Ramos (cell line): ENCODE data around the gene TBC1D22A.
"Not testable (repeated sequence)": the region's sequence is repeated elsewhere in the genome, so short reads cannot be mapped to it uniquely, and the experiment has no call there.

ENCODE experiments used
- in situ Hi-C: fragments of 300-500 bp; cut with MboI; formaldehyde crosslinking; loops from one replicate; pipeline ENCODE4 v1.14.3; 2022; ENCODE audit warnings: low sequenced_read_pairs; ENCODE audit not compliant: unreplicated experiment

TBC1D22A gene

DNA sequence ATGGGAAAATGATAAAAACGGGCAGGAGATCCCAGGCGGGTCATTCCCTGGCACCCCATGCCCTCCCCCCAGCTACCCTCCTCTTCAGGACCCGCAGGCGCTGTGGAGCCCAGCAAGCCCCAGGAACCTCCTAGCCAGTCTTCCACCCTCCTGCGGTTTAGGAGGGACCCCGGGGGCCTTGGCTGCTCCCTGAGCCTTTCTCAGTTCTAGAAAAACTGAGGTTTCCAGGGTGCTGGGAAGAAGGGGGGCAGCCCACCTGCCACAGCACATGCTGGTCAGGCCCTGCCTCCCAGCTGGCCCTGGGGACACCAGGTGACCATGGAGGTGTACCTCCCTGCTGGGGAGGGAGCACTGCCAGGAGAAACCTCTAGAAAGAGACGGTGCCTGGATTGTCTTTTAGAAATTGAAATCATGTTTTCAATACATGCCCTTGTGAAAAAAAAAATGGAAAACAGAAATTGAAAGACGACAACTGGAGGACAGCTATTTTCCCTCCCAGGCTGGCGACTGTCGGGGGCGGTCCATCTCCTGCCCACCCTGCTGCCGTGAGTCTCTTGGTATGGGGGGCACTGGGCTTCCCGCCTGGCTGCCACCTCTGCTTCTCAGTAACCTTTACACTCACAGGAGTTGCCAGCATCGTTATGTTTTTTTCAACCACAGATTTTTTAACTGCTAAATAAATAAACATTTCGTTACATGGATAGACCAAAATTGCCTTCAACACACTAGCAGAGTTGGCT, 398.5 kb downstream of the TBC1D22A start:
- in situ Hi-C loops = no loop called here

DNA sequence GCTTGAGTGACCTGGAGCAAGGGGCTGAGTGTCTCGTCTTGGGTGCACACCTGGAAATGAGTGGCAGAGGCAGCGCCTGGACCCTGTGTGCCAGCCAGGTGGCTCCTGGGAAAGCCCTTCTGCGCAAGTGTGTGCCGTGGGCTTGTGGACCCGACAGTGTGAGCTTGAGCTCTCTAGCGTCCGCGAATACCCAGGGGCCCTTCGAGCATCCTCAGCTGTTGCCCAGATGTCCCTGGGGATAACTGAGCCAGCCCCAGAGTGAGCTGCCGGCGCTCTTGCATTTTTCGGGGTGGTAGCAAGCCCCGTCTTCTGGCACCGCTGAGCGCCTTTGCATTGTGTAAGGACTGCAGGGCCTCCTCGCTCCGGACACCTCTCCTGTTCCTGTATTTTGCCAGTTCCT, 399.2 kb downstream of the TBC1D22A start:
- in situ Hi-C loops = no loop called here

DNA sequence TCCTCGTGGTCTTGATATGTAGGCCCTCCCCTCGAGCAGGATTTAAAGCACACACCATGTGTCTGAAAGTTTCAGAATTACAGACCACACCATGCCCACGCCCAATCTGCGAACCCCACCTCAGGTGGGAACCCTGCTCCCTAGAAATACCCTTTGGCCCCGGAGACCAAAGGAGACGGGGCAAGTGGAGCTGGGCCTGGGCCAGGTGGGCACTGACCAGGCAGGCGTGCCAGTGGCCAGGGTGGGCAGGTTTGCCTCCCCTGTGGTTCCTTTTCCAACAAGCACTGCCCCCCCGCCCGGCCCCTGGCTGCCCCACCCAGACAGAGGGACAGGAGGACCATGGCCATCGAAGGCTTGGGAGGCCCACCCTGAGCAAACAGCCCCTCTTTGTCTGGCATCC, 400.4 kb downstream of the TBC1D22A start:
- in situ Hi-C loops = no loop called here

DNA sequence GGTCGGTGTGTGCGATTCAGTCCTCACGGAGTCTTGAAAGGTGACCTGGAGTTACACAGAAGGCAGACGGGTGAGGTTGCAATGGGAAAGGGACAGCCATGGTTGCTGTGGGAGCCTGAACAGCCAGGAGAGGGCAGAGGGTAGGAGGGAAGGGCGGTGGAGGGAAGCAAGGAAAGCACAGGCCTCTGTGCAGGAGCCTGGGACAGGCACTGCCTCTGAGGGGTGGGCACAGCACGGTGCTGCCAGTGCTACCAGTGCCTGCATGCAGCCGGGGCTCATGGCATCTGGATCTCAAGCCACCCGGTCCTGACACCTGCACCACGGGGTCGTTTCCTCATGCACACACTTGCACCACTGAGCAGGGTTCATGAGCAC, 401.0 kb downstream of the TBC1D22A start:
- in situ Hi-C loops = no loop called here

DNA sequence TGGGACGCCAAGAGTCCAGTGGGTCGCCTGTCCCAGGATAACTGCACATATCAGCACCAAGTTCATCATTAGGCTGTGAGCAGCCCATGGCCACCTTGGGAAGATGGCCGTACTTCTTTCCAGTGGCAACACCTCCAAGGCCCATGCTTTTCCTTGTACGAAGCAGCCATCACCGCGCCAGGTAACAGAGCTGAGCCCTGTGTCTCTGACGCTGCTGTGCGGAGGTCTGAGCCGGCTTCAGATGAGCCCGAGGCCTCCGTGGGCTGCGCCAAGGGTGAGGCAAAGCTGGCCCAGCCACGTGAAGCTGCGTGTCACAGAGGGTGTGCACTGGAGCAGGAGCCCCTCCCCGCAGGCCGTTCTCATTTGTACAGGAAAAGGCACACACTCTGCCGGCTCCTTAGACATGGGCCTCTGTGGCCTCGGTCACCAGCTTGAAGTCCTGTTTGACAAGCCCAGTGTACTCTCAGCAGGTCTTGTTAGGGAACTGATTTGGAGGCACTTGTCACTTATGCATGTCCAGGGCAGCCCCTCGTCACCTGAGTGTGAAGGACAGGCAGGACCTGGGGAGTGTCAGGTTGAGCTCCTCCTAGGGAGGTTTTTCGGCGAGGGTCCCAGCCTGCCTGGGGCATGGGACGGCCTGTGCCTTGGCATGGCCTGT, 401.5 kb downstream of the TBC1D22A start:
- in situ Hi-C loops = no loop called here

DNA sequence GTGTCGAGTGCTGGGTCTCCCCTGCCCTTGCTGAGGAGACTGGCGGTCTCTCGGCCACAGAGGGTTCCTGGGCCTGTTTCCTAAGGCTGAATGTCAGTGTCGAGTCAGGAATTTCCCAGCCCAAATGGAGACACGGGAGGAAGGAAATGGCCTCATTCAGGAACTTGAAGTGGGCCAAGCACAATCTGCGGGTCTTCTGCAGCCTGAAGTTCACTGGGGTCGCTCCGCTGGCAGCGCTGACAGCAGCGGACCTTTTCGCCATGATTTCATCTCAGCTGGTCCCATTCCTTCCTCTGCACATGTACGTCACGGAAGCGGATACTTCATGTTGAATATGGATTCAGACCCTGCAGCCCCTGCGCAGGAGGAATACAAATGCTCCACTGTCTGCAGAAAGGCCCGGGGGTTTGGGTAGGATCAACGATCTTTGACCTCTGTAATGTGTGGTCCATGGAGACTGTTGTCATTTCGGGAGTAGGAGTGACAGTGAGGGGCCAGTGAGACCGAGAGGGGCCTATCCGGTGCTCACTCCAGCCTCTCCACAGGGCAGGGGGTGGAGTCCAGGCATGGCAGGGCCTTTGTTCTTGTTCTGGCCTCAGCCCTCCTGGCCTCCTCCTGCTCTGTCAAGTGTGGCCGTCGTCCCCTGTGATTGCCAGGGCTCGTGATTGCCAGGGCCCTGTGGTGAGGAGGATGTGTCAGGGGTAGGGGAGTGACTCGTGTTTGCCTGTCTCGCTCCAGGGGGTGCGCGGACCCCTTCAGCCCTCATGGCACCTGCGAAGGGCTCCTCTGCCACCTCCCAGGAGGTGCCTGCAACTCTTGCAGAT, 402.3 kb downstream of the TBC1D22A start:
- in situ Hi-C loops = no loop called here

DNA sequence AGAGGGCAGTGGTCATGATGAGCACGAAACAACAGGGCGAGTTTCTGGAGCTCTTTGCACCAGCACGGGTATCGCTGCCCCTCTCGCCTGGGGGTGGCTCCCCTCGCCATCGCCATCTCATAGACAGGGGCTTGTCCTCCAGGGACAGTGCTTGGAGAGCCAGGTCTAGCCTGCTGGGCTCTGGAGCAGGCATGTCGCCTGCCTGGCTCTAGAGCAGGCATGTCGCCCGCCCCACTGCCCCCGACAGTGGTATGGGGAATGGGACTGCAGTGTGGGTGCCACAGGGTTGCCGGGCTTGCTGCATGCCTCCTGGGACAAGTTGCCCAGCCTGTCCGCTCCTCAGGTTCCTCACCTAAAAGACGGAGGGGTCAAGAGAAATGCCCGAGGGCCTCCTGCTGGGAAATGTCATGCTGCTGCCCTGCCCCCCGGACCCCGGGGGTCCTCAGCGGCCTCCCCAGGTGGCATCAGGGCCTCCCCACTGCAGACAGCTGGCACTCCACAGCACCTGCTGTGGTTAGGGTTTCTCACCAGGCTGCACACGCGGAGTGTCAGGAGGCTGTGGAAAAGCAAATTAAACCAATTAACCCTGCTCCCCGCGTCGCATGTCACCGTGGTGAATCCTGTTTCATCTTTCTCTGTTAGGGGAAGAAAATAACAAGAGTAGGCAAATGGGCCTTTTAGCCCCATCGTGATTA, 403.0 kb downstream of the TBC1D22A start:
- in situ Hi-C loops = no loop called here

DNA sequence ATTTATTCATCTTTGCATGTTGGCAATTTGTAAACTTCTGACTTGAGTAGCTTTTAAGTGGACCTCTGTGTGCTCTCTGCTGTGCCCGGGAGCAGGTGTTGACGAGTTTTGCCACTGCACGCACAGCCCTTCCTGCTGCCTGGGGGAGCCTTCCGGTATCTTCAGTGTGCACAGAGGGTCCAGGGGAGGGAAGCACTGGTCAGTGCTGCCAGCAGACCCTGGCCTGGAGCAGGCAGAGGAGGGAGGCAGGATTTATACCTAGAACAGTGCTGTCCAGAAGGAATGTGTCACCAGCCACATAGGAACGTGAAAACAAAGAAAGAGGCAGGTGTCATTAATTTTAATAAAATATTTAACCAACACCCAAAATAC, 403.6 kb downstream of the TBC1D22A start:
- in situ Hi-C loops = no loop called here

DNA sequence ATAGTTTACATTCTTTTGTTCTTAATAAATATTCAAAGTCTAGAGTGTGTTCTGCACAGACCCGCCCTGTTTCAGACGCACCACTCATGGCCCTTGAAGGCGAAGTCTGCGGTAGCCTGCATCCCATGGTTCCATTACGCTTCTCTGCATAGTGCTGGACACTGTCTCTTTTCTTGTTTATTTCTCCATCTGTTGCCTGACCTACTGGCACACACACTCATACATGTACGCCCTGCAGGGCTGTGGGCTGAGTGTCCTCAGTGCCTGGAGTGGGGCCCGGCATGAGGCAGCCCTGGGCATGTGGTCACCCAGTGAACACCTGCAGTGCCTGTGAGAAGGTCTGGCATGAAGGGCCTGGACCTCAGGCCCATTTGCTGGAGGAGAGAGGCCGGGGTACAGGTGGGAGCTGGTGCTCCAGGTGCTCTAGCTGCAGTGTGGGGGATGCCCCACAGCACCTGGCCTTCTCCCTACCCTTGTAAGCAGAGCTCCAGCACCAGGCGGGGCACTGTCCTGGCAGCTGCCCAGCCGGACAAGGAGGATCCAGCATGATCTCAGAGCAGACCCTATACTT, 404.1 kb downstream of the TBC1D22A start:
- in situ Hi-C loops = no loop called here

DNA sequence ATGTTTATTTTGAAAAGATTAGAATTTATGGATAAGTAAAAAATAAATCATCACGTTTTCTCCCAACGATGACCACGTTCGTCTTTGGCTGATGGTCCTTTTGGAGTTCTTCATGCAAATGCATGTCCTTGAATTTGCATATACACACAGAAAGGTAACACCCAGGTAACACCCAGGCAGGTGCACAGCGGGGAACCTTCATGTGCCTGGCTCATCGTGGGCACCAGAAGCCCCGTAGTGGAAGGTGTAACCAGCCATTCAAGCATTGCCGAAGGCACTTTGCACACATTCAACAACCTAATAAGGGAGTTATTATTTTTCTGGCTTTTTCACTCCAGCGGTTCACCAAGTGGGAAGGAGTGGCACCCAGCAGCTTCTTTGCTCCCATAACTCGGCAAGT, 404.6 kb downstream of the TBC1D22A start:
- in situ Hi-C loops = no loop called here

DNA sequence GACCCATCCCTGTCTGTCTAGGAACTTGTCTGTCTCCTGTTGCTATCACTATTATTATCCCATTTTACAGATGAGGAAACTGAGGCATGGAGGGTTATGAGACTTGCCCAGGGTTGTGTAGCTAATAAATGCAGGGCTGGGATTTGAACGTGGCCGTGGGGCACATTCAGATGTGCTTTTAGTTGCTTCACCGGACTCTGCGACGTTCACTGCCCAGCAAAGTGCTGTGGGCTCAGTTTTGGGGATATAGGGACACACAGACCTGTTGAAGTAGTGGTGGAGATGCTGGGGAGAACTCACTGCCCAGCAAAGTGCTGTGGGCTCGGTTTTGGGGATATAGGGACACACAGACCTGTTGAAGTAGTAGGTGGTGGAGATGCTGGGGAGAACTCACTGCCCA, 405.5 kb downstream of the TBC1D22A start:
- in situ Hi-C loops = not testable (repeated sequence)

DNA sequence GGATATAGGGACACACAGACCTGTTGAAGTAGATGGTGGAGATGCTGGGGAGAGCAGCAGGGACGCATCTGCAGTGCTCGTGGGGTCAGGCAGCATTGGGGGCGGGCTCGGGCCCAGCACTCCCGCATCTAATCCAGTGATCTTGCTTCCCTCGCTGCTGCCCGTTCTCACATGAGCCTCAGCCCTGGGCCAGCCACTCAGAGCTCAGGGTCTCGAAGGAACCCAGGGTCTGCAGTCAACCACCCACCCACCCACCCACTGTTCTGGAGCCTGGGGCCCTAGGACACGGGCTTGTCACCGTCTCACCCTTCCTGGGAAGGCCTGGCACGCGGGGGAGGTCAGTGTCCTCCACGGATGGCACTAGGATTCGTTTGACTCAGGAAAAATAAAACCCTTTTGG, 406.0 kb downstream of the TBC1D22A start:
- in situ Hi-C loops = no loop called here

DNA sequence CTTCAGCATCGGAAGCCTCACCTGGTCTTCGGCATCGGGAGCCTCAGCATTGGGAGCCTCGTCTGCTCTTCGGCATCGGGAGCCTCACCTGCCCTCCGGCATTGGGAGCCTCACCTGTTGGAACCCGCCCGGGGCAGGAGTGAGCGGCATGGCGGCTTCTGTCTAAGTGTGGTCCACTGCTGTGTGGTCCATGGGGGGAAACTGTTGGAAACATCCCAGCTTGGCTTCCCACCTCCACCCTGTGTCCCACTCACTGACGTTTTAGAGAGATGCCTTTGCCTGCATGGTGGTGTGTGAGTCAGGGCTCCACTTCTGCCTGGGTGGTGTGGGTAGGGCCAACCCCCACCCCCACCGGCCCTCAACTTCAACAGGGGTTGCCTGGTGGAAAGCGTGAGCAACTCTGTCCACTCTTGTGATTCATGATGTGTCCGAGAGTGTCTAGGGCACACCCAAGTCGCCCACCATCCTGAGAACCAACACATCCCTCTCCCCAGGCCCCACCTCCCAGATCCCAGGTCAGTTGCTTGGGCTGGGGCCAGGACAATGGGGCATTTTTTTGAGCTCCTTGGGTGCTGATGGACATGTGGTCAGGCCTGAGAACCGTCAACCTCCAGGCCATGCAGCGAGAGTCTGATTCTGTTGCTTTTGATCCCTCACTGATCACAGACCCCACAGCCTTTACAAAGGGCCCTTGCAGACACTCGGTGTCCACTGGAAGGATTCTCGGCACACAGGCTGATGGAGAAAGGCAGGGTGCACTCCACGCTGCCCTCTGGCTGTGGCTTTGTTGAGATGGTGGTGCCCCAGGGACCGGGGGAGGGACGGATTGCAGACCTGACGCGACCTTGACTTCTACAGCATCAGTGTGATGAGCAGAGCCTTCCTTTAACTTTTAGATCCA, 406.7 kb downstream of the TBC1D22A start:
- in situ Hi-C loops = no loop called here

DNA sequence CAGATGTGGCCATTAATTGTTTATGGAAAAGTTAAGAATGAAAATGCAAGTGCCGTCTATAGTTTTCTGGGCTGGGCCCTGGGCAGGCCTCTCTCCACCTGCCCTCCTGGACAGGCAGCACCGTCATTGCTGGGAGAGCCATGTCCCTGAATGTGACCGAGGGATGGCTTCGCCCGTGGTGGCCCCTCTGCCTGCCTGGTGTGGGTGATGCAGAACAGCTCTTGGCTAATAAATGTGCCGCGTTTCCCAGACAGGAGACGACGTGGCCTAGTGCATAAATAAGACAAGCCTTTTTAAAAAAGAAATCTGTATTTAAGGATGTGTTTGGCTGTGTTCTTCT, 407.3 kb downstream of the TBC1D22A start:
- in situ Hi-C loops = no loop called here

DNA sequence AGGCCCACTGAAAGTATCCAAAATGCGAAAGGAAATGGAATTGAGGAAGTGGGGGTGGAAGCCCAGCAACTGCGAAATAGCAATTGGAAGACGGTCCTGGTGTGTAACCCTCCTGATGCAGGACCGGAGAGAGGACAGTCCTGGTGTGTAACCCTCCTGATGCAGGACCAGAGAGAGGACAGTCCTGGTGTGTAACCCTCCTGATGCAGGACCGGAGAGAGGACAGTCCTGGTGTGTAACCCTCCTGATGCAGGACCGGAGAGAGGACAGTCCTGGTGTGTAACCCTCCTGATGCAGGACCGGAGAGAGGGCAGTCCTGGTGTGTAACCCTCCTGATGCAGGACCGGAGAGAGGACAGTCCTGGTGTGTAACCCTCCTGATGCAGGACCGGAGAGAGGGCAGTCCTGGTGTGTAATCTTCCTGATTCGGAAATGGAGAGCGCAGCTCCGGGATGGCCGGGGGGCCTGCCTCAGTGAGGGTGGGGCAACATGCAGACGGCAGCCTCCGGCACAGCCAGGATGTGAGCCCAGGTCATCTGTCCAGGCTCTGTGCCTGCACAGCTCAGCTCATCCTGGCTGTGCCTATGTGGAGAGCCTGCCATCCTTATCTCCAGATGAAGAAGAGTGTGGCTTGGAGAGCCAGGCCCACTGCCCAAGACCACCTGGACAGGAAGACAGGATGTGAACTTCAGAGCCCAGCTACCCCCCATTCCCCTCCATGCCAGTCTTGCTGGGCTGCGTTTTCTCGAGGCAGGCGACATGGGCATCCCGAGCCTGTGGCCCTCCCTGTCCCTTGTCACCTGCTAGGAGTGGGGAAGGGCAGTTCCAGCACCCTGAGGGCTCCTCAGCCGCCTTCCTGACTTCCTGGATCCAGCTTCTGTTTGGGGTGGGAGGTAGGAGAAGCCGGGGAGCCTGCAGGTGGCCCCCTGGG, 408.3 kb downstream of the TBC1D22A start:
- in situ Hi-C loops = not testable (repeated sequence)

DNA sequence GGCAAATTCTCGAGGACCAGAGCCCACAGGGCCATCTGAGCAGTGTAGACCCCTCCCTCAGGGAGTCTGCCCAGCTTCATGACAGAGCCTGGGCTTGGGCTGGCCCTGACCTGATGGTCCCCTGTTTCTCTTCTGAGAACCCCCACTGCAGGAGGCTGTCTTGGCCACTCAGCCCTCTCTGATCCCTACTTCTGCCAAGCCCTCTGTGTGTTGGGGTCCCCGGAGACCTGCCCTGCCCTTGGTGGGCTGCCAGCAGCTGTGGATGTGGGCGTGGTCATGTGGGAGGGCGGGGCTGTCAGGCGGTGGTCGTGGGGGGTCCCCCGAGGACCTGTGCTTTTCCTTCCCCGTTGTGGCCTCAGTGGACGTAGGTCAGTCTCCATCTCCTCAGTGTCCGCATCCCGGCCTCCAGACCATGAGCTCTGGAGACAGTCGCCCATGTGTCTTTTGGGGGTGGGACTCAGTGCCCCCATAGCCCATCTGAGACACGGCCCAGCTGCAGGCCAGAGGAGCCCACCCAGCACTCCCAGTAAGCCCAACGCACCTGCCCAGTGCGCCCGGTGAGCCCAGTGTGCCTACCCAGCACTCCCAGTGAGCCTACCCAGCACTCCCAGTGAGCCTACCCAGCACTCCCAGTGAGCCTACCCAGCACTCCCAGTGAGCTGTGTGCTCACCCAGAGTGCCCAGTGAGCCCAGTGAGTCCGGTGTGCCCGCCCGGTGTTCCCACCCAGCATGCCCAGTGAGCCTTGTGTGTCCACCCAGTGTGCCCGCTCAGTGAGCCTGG, 409.2 kb downstream of the TBC1D22A start:
- in situ Hi-C loops = no loop called here

DNA sequence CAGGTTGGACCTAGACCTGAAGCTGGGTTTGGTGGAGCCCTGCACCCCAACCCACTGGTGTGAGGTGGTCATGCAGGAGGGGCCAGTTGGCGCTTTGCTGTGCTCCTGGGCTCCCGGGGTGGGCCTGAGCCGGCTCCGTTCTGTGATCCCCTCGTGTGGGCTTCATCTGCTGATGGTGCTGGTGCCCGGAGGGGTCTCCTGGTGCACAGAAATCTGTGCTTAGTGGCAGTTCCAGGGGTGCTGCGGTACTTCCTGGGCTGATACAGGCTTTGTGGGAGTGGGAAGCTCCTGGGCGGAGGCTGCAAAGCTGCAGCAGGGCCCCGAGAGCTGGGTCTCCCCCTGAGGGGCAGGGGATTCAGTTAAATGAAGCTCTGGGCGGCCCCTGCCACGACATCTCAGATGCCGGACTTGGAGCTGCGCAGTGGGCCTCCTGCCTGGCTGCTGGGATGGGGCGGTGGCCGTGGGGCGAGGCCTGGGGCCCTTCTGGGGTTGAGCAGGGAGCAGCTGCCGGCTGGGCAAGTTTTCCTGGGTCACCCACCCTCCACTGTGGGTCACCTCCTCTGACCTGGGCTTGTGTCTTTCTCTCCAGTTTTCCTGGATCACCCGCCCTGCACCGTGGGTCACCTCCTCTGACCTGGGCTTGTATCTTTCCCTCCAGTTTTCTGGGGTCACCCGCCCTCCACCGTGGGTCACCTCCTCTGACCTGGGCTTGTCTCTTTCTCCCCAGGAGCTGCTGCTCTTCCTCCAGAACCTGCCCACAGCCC, 410.5 kb downstream of the TBC1D22A start:
- in situ Hi-C loops = no loop called here
